ENCODE measurements around the gene DNAJB13.
A peak's percentile ranks its signal among the peaks of the same experiment; 100 is the strongest.
"Not testable (repeated sequence)": the region's sequence is repeated elsewhere in the genome, so short reads cannot be mapped to it uniquely, and the experiment has no call there.

Gene DNAJB13

DNA sequence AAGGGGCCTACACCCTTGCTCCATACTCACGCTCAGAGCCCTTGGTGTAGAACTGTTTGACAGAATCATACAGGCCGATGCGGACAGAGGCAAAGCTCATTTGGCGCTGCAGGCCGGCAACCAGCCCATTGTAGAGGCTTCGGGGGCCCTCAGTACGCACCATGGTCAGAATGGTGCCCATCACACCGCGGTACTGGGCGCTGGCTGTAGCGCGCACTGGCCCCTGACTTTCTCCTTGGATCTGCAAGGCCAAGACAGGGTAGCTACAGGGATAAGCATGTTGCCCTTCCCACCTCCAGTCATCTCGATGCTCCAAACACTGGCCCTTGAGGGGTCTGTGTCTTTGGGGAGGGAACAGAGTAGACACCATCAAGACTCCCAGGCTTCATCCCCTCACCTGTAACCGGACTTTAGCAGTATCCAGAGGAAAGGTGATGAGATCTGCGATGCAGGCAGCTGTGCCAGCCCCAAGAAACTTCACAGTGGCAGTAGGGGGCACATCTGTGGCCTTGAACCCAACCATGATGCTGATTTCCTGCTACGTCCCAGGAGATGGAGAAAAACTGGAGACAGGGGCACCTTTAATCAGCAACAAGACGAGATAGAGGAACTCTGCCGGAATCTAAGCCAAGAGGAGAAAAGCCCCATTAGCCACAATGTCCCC is 27.2 kb downstream of the DNAJB13 start:
- no peak for DNase-seq

GRCh38 chr11:73978576-73979086 is 27.8 kb downstream of the DNAJB13 start:
- DNase-seq, result no peak

GRCh38 chr11:73980001-73980961 is 29.5 kb downstream of the DNAJB13 start:
- peak; percentile 61 to 70 for DNase-seq

DNA sequence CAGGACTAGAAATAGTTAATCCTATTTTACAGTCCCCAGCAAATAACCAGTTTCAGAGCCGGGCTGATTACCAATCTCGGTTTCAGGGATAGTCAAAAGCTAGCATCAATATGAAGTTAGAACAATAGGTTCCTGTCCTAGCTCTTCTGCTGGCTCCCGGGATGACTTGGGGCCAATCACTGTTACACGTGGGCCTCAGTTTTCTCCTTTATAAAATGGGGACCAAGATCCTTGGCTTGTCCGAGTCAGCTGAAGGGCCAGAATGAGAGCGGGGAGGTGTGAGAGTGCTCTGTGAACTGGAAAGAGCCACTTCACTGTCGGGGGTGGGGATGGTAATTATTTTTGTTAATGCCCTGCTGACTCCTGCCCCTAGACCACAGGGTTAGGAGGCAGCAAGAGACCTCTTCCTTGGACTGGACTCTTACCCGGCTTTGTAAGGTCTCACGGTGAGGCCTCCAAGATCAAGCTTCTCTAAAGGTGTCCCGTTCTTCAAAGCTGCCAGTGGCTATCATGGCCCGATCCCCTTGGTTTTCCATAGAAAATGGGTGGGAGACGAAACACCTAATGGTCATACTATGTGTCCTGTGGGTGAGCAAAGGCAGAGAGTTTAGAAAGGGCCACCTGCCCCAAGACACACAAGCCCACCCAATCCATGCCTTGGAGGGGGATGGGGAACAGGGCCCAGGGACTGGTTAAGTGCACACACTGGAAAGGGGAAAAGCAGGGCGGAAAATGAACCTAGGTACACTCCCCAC is 30.4 kb downstream of the DNAJB13 start:
- DNase-seq, result no peak

DNA sequence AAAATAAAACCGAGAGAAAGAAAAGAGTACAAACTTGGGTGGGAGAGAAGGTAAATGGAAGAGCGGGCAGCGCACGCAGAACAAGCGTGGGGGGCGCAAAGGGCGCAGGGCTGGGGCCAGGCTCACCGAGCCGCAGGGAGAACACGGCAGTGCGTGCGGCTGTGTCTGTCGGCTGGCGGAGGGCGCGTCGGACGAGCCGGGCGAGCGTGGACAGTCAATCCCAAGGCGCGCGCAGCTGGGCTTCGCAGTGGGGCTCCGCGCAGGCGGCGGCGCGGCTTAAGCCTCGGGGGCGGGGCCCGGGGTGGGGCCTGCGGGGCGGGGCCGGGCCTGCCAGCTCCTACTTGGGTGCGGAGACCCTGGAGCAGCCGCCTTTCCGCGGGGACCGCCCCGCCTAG is 31.8 kb downstream of the DNAJB13 start, which contains the start of gene UCP2:
Gene UCP2, minus strand, starts transcription at position 249 of the 395 bp plus-strand sequence. CDS start 4,465 bp downstream, outside the sequence.
- DNase-seq, result peak; percentile 90 to 91

- peak; percentile 93 to 96 for DNase-seq
Observed at GRCh38 chr11:73982990-73983740, 32.3 kb downstream of the DNAJB13 start.

GRCh38 chr11:73983741-73984538 is 33.1 kb downstream of the DNAJB13 start:
- no peak for DNase-seq

GRCh38 chr11:73985661-73986060 is 34.8 kb downstream of the DNAJB13 start:
- not testable (repeated sequence) for DNase-seq

DNA sequence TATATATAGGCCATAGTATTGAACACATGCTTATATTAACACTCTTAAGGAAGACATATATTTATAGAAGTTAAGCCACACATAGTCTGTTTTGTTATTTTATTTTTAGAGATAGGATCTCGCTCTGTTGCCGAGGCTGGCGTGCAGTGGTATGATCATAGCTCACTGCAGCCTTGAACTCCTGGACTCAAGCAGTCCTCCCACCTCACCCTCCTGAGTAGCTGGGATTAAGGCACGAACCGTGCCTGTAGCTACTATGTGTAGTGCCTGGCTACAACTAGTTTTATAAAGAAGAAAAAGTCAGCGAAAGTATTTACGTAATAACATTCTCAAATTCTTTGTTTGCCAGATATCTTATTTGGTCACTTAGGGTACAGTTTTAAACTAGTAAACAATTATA is 37.4 kb downstream of the DNAJB13 start:
- no peak for DNase-seq

DNA sequence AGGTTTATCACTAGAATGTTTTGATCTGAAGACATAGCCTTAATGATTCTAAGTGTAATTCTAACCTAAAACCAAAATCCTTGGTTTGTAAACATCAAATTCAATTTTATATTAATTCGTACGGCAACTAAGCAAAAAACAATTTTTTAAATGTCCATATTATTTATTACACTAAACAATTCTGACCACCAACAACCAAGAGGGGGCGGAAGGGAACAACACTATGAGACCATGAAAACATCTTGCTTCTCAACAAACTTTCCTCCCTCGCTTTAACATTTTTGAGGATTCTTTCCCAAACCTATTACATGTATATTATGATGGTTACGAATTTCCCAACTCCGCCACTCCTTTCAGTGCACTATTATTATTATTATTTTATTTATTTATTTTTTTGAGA is 38.3 kb downstream of the DNAJB13 start:
- DNase-seq, result no peak

- no peak for DNase-seq
Observed at GRCh38 chr11:73990730-73991129, 39.9 kb downstream of the DNAJB13 start.

DNA sequence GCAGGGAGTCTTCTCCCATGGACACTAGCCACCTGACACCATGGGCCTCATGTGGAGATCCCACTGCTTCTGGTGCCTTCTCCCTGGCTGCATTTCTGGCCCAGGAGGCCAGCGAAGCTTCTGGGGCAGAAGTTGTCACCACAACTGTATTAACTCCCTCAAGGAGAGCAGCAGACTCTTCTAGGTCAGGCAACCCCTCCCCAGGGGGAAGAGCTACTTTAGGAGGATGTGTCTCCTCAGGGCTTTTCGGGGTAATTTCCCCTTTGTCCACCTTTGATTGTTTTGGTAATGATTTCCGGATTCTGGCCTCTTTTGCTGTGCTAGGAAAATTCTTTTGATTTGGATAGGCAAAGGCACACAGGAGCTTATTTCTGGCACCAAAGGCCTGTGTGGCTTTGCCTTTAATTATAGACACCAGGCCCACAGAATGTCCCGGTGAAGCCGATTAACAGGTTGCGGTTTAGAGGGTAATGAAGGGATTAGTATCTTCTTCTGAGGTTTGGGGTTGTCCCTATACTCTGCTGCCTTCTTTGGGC is 40.7 kb downstream of the DNAJB13 start:
- no peak for DNase-seq

DNA sequence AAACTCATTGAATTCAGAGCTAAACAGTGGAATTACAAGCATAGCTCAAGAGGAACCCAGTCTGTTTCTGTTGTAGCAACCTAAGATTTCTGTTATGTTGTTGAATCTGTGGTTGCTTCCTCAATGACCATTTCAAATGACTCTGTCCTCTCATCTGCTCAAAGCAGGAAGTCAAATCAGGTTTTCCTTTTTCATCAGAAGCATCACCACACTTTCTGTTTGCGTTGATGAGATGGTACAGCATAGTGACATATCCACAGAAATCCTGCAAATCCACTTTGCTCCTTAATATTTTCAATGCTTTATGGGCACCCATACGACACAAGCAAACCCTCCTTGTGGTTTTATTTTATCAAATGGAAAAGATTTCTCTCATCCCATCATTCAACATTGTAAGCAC is 44.4 kb downstream of the DNAJB13 start:
- DNase-seq, result no peak

DNA sequence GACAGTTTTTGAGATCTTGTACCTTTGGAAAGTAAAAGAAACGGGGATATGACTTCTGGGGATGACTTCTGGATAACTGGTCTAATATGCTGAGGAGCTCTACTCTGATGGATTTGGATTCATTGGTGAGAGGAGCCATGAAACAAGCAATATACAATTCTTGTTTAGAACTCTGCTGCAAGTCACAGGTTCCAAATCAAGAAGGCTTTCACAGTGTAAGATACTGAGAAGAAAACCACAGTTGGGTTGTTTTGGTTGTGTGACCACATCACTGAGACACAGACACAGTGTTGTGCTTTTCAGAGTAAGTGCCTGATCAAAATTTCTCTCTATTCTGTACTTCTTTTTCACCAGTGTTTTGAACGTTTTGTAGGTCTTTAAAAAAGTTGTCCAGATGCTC is 44.9 kb downstream of the DNAJB13 start:
- no peak for DNase-seq

DNA sequence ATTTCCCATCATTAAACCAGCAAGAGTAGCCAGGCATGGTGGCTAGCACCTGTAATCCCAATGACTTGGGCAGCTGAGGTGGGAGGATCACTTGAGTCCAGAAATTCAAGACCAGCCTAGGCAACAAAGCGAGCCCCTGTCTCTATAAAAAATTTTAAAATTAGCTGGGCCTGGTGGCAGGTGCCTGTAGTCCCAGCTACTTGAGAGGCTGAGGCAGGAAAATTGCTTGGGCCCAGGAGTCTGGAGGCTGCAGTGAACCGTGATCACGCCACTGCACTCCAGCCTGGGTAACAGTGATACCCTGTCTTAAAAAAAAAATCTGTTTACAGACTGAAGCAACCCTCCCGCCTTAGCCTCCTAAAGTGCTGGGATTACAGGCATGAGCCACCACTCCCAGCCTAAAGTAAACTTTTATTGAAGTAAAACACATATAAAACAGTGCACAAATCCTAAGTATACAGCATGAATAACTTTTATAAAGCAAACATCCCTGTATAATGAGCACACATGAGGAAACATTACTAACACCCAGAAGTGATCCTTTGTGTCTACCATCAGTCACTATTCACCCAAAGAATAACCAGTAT is 45.4 kb downstream of the DNAJB13 start:
- no peak for DNase-seq

GRCh38 chr11:73997120-73997770 is 46.4 kb downstream of the DNAJB13 start:
- no peak for DNase-seq

GRCh38 chr11:73998846-73999575 is 48.2 kb downstream of the DNAJB13 start:
- DNase-seq, result no peak

- no peak for DNase-seq
Observed at GRCh38 chr11:73999581-74000306, 48.9 kb downstream of the DNAJB13 start.
